Measurements from ENCODE around the gene CCPG1.
A peak's percentile ranks its signal among the peaks of the same experiment; 100 is the strongest.

The CCPG1 gene

GRCh38 chr15:55403531-55403930 is 4.6 kb downstream of the CCPG1 start:
- Histone ChIP-seq H3K9me3 (ENCODE audit: control insufficient read depth, insufficient read depth, low read depth, low read length) (no peaks in the 10 kb centered on the region), H3K27ac (ENCODE audit: extremely low read depth, low read depth, low read length) (no peak overlapping the region), H3K36me3 (ENCODE audit: control insufficient read depth in 2 of 2, insufficient read depth in 1 of 2, low read length in 2 of 2) (no peaks in the 10 kb centered on the region; a peak in 1 of 3 replicates), H3K4me1 (ENCODE audit: control insufficient read depth, insufficient read depth, low read length) (no peaks in the 10 kb centered on the region; the same call in 1 of the 2 replicates), H3K4me3 (ENCODE audit: low read depth, low read length) (no peak overlapping the region)
- CTCF ChIA-PET: no interaction called here
- POLR2A ChIA-PET: no interaction called here
- TF ChIP-seq PRDM6 (tag by site-specific recombination; IDR thresholded peaks at IDR 0.05) (peak; percentile 89), IKZF3 (tag by site-specific recombination; IDR thresholded peaks at IDR 0.05) (0 out of 2 replicates have a peak, but pooled peaks have one; percentile 18), ZBTB17 (tag by site-specific recombination; IDR thresholded peaks at IDR 0.05) (peak; percentile 50; the same call in 1 of the 2 replicates), SCRT2 (tag by site-specific recombination; IDR thresholded peaks at IDR 0.05) (no peak)
- TF ChIP-seq, protein P1, sequence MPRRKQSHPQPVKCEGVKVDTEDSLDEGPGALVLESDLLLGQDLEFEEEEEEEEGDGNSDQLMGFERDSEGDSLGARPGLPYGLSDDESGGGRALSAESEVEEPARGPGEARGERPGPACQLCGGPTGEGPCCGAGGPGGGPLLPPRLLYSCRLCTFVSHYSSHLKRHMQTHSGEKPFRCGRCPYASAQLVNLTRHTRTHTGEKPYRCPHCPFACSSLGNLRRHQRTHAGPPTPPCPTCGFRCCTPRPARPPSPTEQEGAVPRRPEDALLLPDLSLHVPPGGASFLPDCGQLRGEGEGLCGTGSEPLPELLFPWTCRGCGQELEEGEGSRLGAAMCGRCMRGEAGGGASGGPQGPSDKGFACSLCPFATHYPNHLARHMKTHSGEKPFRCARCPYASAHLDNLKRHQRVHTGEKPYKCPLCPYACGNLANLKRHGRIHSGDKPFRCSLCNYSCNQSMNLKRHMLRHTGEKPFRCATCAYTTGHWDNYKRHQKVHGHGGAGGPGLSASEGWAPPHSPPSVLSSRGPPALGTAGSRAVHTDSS (tag by site-specific recombination; IDR thresholded peaks at IDR 0.05): peak; percentile 60

DNA sequence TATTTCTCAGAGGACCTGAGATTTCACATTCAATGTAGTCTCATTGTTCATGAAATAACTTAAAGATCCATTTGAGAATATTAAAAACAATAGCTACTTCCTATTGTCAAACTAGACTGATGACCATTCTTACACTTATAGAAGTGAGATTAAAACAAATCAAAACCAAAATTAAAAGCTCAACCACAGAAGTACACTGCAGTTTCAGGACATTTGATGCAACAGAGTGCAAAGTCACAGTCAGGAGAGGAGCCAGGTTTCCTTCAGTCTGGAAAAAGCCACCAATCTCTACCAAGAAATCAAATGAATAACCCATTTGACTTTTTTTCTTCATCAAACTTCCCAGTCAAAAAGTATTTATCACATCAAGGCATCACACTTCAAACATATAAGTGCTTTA is 5.5 kb downstream of the CCPG1 start:
- Histone ChIP-seq H3K36me3 (ENCODE audit: control insufficient read depth in 2 of 2, insufficient read depth in 1 of 2, low read length in 2 of 2) (no peaks in the 10 kb centered on the region; a peak in 1 of 3 replicates), H3K9me3 (ENCODE audit: control insufficient read depth, insufficient read depth, low read depth, low read length) (no peaks in the 10 kb centered on the region), H3K27ac (ENCODE audit: extremely low read depth, low read depth, low read length) (no peak overlapping the region), H3K4me3 (ENCODE audit: low read depth, low read length) (no peak overlapping the region), H3K4me1 (ENCODE audit: control insufficient read depth, insufficient read depth, low read length) (no peaks in the 10 kb centered on the region; the same call in 1 of the 2 replicates)
- no peak for TF ChIP-seq ZBTB7A (tag by site-specific recombination; IDR thresholded peaks at IDR 0.05; ENCODE audit: low read depth)
- TF ChIP-seq PRDM6 (tag by site-specific recombination; IDR thresholded peaks at IDR 0.05): peak; percentile 13; the same call in 1 of the 2 replicates
- POLR2A ChIA-PET: no interaction called here
- CTCF ChIA-PET: no interaction called here

GRCh38 chr15:55401786-55402246 is 6.3 kb downstream of the CCPG1 start:
- Histone ChIP-seq H3K36me3 (ENCODE audit: control insufficient read depth in 2 of 2, insufficient read depth in 1 of 2, low read length in 2 of 2) (no peaks in the 10 kb centered on the region; a peak in 1 of 3 replicates), H3K27ac (ENCODE audit: extremely low read depth, low read depth, low read length) (no peak overlapping the region), H3K9me3 (ENCODE audit: control insufficient read depth, insufficient read depth, low read depth, low read length) (no peaks in the 10 kb centered on the region), H3K4me3 (ENCODE audit: low read depth, low read length) (no peak overlapping the region), H3K4me1 (ENCODE audit: control insufficient read depth, insufficient read depth, low read length) (no peaks in the 10 kb centered on the region; the same call in 1 of the 2 replicates)
- POLR2A ChIA-PET: no interaction called here
- CTCF ChIA-PET: interaction anchor here (0.6 kb wide), 1 partner anchor 216 kb away, joined by 4 read pairs; no protein-coding TSS in a partner anchor
- TF ChIP-seq ZNF121 (tag by site-specific recombination; IDR thresholded peaks at IDR 0.05): no peak
- TF ChIP-seq ZNF677 (tag by site-specific recombination; IDR thresholded peaks at IDR 0.05): no peak
- TF ChIP-seq SP7 (tag by site-specific recombination; IDR thresholded peaks at IDR 0.05): no peak
- no peak for TF ChIP-seq ZNF658 (tag by site-specific recombination; IDR thresholded peaks at IDR 0.05)
- TF ChIP-seq ZBTB48 (tag by site-specific recombination; IDR thresholded peaks at IDR 0.05): no peak
- TF ChIP-seq ZNF433 (tag by site-specific recombination; IDR thresholded peaks at IDR 0.05; ENCODE audit: low read depth): no peak
- no peak for TF ChIP-seq ZSCAN30 (tag by site-specific recombination; IDR thresholded peaks at IDR 0.05)
- no peak for TF ChIP-seq ZNF518A (tag by site-specific recombination; conservative IDR thresholded peaks at IDR 0.05; ENCODE audit: low read depth)
- no peak for TF ChIP-seq ZNF664 (tag by site-specific recombination; IDR thresholded peaks at IDR 0.05)
- TF ChIP-seq ZNF148 (tag by site-specific recombination; IDR thresholded peaks at IDR 0.05; ENCODE audit: borderline replicate concordance): no peak
